WTC11 (cell line): ENCODE data around the gene SCN3A. TPM values are rescaled to one million over a fixed set of nuclear protein-coding genes. Genes with fewer than 3 reads are reported as not detected.

Experiments used
- ATAC-seq: fragments of 200-7000 bp; cut with Tn5 transposase; 2 replicates; pipeline ENCODE4 v1.10.0; 2021; ENCODE audit warnings: mild to moderate bottlenecking, moderate library complexity
- CTCF ChIA-PET: fragments of 300-600 bp; sonication (Branson Sonifier 250); formaldehyde crosslinking; loops from one replicate; lab custom pipeline; 2021; ENCODE audit warnings: antibody characterized with exemption; lab: Charles Lee
- POLR2A ChIA-PET: fragments of 350-600 bp; sonication (Branson Sonifier 250); formaldehyde crosslinking; loops from one replicate; lab custom pipeline; 2021; ENCODE audit warnings: antibody characterized with exemption; lab: Charles Lee
- DNase-seq: peaks from one replicate; pipeline ENCODE4 v3.0.0; 2021; ENCODE audit warnings: low spot score
- H3K27ac Mint-ChIP-seq: 2 replicates; pipeline ENCODE4 v1.8.0; 2021; ENCODE audit warnings: mixed read lengths
- H3K27me3 Mint-ChIP-seq: 2 replicates; pipeline ENCODE4 v1.8.0; 2021; ENCODE audit warnings: low read depth, mild to moderate bottlenecking, moderate library complexity, mixed read lengths
- H3K36me3 Mint-ChIP-seq: 2 replicates; pipeline ENCODE4 v1.8.0; 2021; ENCODE audit warnings: mixed read lengths
- H3K4me1 Mint-ChIP-seq: 2 replicates; pipeline ENCODE4 v1.8.0; 2022; ENCODE audit warnings: mixed read lengths
- H3K4me3 Mint-ChIP-seq: 2 replicates; pipeline ENCODE4 v1.8.0; 2021; ENCODE audit warnings: mild to moderate bottlenecking, moderate library complexity, mixed read lengths
- H3K9me3 Mint-ChIP-seq: 2 replicates; pipeline ENCODE4 v1.8.0; 2021; ENCODE audit warnings: mixed read lengths
- ELF4 ChIP-seq: sonication (generic); formaldehyde crosslinking; IDR thresholded peaks from 2 replicates; pipeline ENCODE4 v1.8.1; 2022; ENCODE audit warnings: low read depth, mild to moderate bottlenecking, moderate library complexity, missing genetic modification reagents
- FOXJ3 ChIP-seq: sonication (generic); formaldehyde crosslinking; IDR thresholded peaks from 2 replicates; pipeline ENCODE4 v1.9.0; 2021; ENCODE audit warnings: missing genetic modification reagents, mild to moderate bottlenecking, borderline replicate concordance
- NFATC4 ChIP-seq: fragments of 250-450 bp; sonication (Bioruptor Pico); IDR thresholded peaks from 2 replicates; pipeline ENCODE4 v1.9.0; 2021; ENCODE audit warnings: mild to moderate bottlenecking
- NR2C2 ChIP-seq: sonication (generic); formaldehyde crosslinking; IDR thresholded peaks from 2 replicates; pipeline ENCODE4 v1.8.0; 2022; ENCODE audit warnings: mild to moderate bottlenecking, missing genetic modification reagents
- PRDM15 ChIP-seq: sonication (generic); formaldehyde crosslinking; IDR thresholded peaks from 2 replicates; pipeline ENCODE4 v1.8.0; 2022; ENCODE audit warnings: missing genetic modification reagents
- SMAD3 ChIP-seq: sonication (generic); formaldehyde crosslinking; IDR thresholded peaks from 2 replicates; pipeline ENCODE4 v1.8.0; 2022; ENCODE audit warnings: missing genetic modification reagents, mild to moderate bottlenecking, borderline replicate concordance
- SP1 ChIP-seq: sonication (generic); formaldehyde crosslinking; conservative IDR thresholded peaks from 2 replicates; pipeline ENCODE4 v1.8.1; 2022; ENCODE audit warnings: missing genetic modification reagents
- TCF7 ChIP-seq: sonication (generic); formaldehyde crosslinking; IDR thresholded peaks from 2 replicates; pipeline ENCODE4 v1.8.0; 2022; ENCODE audit warnings: mild to moderate bottlenecking, low read depth, missing genetic modification reagents, moderate library complexity
- TEAD1 ChIP-seq: sonication (generic); formaldehyde crosslinking; IDR thresholded peaks from 2 replicates; pipeline ENCODE4 v1.8.0; 2022; ENCODE audit warnings: mild to moderate bottlenecking, missing genetic modification reagents
- ZNF138 ChIP-seq: sonication (generic); formaldehyde crosslinking; conservative IDR thresholded peaks from 2 replicates; pipeline ENCODE4 v1.8.1; 2022; ENCODE audit warnings: mild to moderate bottlenecking, moderate library complexity, missing genetic modification reagents
- ZNF425 ChIP-seq: fragments of 250-450 bp; sonication (Bioruptor Pico); conservative IDR thresholded peaks from 2 replicates; pipeline ENCODE4 v1.9.0; 2021; ENCODE audit warnings: mild to moderate bottlenecking
- ZNF512 ChIP-seq: sonication (generic); formaldehyde crosslinking; IDR thresholded peaks from 2 replicates; pipeline ENCODE4 v1.8.1; 2022; ENCODE audit warnings: missing genetic modification reagents, borderline replicate concordance
- ZNF532 ChIP-seq: fragments of 250-450 bp; sonication (Bioruptor Pico); IDR thresholded peaks from 2 replicates; pipeline ENCODE4 v1.9.0; 2021; ENCODE audit warnings: mild to moderate bottlenecking, borderline replicate concordance
- total RNA-seq: library from RNA; stranded (reverse); gene quantifications from 3 replicates; pipeline ENCODE4 v1.2.3, GENCODE V29; 2021

The SCN3A gene
- total RNA-seq, 1 experiment from 2014 or later, result 0.04 TPM

GRCh38 chr2:165067643-165068486 lies 136.0 kb downstream of the SCN3A start:
- DNase-seq (peak; percentile 79), ATAC-seq (peak; percentile 97)
- Mint-ChIP-seq H3K9me3 (no peaks in the 10 kb centered on the region), H3K4me3 (peak overlapping the region; percentile 63), H3K36me3 (no peaks in the 10 kb centered on the region), H3K4me1 (peaks cover 46% of the 10 kb centered on the region), H3K27me3 (no peaks in the 10 kb centered on the region), H3K27ac (peak overlapping the region; percentile 93)
- ChIA-PET POLR2A (no interaction called here), CTCF (interaction anchor here (1.1 to 3.4 kb wide), 4 partner anchors 50 to 136 kb away, joined by 3 to 30 read pairs (median 7); partner anchors contain the start of gene SCN3A)
- TF ChIP-seq TCF7 (CRISPR knock-in tag) (no peak), TEAD1 (CRISPR knock-in tag) (no peak), ZNF425 (CRISPR knock-in tag) (no peak), NFATC4 (no peak), ZNF532 (CRISPR knock-in tag) (no peak), ZNF138 (CRISPR knock-in tag) (no peak), FOXJ3 (no peak), SP1 (CRISPR knock-in tag) (no peak), SMAD3 (CRISPR knock-in tag) (no peak), NR2C2 (CRISPR knock-in tag) (no peak), PRDM15 (CRISPR knock-in tag) (no peak), ELF4 (no peak), ZNF512 (CRISPR knock-in tag) (no peak)
